Peyer's patch (tissue), 4 donors: ENCODE results near the gene SOX6. TPM values are rescaled to one million over a fixed set of nuclear protein-coding genes. Genes with fewer than 3 reads are reported as not detected.

ENCODE experiments used
- DNase-seq, 3 donors: peaks; one replicate each; pipeline ENCODE4 v3.0.0-alpha.2; 2017 to 2019
- H3K27ac ChIP-seq, 4 donors: fragments of 200-600 bp; sonication (generic); one replicate each; pipeline ENCODE4 v1.5.1; 2016 to 2019
- H3K27me3 ChIP-seq, 2 donors: fragments of 200-600 bp; sonication (generic); one replicate each; pipeline ENCODE4 v1.5.1; 2019
- H3K36me3 ChIP-seq, 3 donors: fragments of 200-600 bp; sonication (generic); one replicate each; pipeline ENCODE4 v1.5.1; 2016 to 2019
- H3K4me1 ChIP-seq, 4 donors: fragments of 200-600 bp; sonication (generic); one replicate each; pipeline ENCODE4 v1.5.1; 2016 to 2019
- H3K4me3 ChIP-seq, 4 donors: fragments of 200-600 bp; sonication (generic); 1 replicate in 3 of 4; 2 replicates in 1 of 4; pipeline ENCODE4 v1.5.1; 2016 to 2019; ENCODE audit warnings: mild to moderate bottlenecking in 1 of 4
- H3K9me3 ChIP-seq, 4 donors: fragments of 200-600 bp; sonication (generic); one replicate each; pipeline ENCODE4 v1.5.1; 2016 to 2019; ENCODE audit warnings: mild to moderate bottlenecking in 1 of 4
- CTCF ChIP-seq, 6 experiments: fragments of 450-650 bp in 4 of 6; fragments of 200-600 bp in 2 of 6; sonication (generic) in 1 of 6; IDR thresholded peaks; one replicate each; pipeline ENCODE4 v1.5.1; 2017 to 2019; ENCODE audit warnings: antibody characterized with exemption in 6 of 6, mild to moderate bottlenecking in 3 of 6, moderate library complexity in 1 of 6
- POLR2A ChIP-seq, 2 donors: fragments of 450-650 bp; IDR thresholded peaks; one replicate each; pipeline ENCODE4 v1.5.1; 2017; ENCODE audit warnings: antibody characterized with exemption in 2 of 2, mild to moderate bottlenecking in 2 of 2, moderate library complexity in 2 of 2
- total RNA-seq, 4 donors: library from RNA; depleted of rRNA; stranded (reverse); fragments of >200 nt; gene quantifications; one replicate each; pipeline ENCODE4 v1.1.0, GENCODE V29; 2016

SOX6 gene
- total RNA-seq, 4 donors from 2014 or later: 144 to 205 (median 161) TPM

GRCh38 chr11:16278273-16278672 is 78.1 kb downstream of the SOX6 start:
- H3K4me3 ChIP-seq: no peak overlapping the region
- no peaks in the 10 kb centered on the region for H3K9me3 ChIP-seq
- no peak overlapping the region for H3K27ac ChIP-seq
- H3K4me1 ChIP-seq: peaks cover 0 to 5% (median 1%) of the 10 kb centered on the region in 4 donors
- no peaks in the 10 kb centered on the region for H3K27me3 ChIP-seq
- DNase-seq: no peak
- H3K36me3 ChIP-seq: no peaks in the 10 kb centered on the region
- TF ChIP-seq POLR2A (IDR thresholded peaks at IDR 0.05): no peak
- no peak for TF ChIP-seq CTCF (IDR thresholded peaks at IDR 0.05)

- Histone ChIP-seq H3K27me3 (no peaks in the 10 kb centered on the region), H3K27ac (no peak overlapping the region), H3K4me3 (no peak overlapping the region), H3K36me3 (no peaks in the 10 kb centered on the region), H3K4me1 (peaks cover 0 to 5% (median 1%) of the 10 kb centered on the region in 4 donors), H3K9me3 (no peaks in the 10 kb centered on the region)
- TF ChIP-seq POLR2A (IDR thresholded peaks at IDR 0.05): no peak
- no peak for TF ChIP-seq CTCF (IDR thresholded peaks at IDR 0.05)
- DNase-seq: no peak
These were observed 80.1 kb downstream of the SOX6 start for GRCh38 chr11:16276251-16276650.

- no peaks in the 10 kb centered on the region for H3K27me3 ChIP-seq
- H3K27ac ChIP-seq: no peak overlapping the region
- no peak for TF ChIP-seq CTCF (IDR thresholded peaks at IDR 0.05)
- no peak for TF ChIP-seq POLR2A (IDR thresholded peaks at IDR 0.05)
- no peaks in the 10 kb centered on the region for H3K4me1 ChIP-seq
- H3K36me3 ChIP-seq: no peaks in the 10 kb centered on the region
- no peak overlapping the region for H3K4me3 ChIP-seq
- no peaks in the 10 kb centered on the region for H3K9me3 ChIP-seq
- DNase-seq: no peak
These were observed 85.1 kb downstream of the SOX6 start for GRCh38 chr11:16271258-16271657.

GRCh38 chr11:16266021-16266420 is 90.3 kb downstream of the SOX6 start:
- H3K9me3 ChIP-seq: no peaks in the 10 kb centered on the region
- no peaks in the 10 kb centered on the region for H3K27me3 ChIP-seq
- H3K4me1 ChIP-seq: peaks cover 0 to 17% (median 0%) of the 10 kb centered on the region in 4 donors
- H3K27ac ChIP-seq: no peak overlapping the region
- no peak for DNase-seq
- no peaks in the 10 kb centered on the region for H3K36me3 ChIP-seq
- H3K4me3 ChIP-seq: no peak overlapping the region
- TF ChIP-seq POLR2A (IDR thresholded peaks at IDR 0.05) (no peak), CTCF (IDR thresholded peaks at IDR 0.05) (no peak)

- DNase-seq: no peak
- Histone ChIP-seq H3K27me3 (no peaks in the 10 kb centered on the region), H3K27ac (no peak overlapping the region), H3K4me3 (no peak overlapping the region), H3K9me3 (no peaks in the 10 kb centered on the region), H3K4me1 (peaks cover 0 to 17% (median 0%) of the 10 kb centered on the region in 4 donors), H3K36me3 (no peaks in the 10 kb centered on the region)
- TF ChIP-seq POLR2A (IDR thresholded peaks at IDR 0.05) (no peak), CTCF (IDR thresholded peaks at IDR 0.05) (no peak)
These were observed 91.3 kb downstream of the SOX6 start for GRCh38 chr11:16265022-16265421.

GRCh38 chr11:16262645-16262955 is 93.7 kb downstream of the SOX6 start:
- TF ChIP-seq CTCF (IDR thresholded peaks at IDR 0.05): no peak
- Histone ChIP-seq H3K4me3 (no peak overlapping the region), H3K27me3 (no peaks in the 10 kb centered on the region), H3K9me3 (no peaks in the 10 kb centered on the region), H3K4me1 (peaks cover 0 to 17% (median 0%) of the 10 kb centered on the region in 4 donors), H3K27ac (no peak overlapping the region), H3K36me3 (no peaks in the 10 kb centered on the region)
- DNase-seq: no peak
